ENCODE data around the gene BRPF1.

DNA sequence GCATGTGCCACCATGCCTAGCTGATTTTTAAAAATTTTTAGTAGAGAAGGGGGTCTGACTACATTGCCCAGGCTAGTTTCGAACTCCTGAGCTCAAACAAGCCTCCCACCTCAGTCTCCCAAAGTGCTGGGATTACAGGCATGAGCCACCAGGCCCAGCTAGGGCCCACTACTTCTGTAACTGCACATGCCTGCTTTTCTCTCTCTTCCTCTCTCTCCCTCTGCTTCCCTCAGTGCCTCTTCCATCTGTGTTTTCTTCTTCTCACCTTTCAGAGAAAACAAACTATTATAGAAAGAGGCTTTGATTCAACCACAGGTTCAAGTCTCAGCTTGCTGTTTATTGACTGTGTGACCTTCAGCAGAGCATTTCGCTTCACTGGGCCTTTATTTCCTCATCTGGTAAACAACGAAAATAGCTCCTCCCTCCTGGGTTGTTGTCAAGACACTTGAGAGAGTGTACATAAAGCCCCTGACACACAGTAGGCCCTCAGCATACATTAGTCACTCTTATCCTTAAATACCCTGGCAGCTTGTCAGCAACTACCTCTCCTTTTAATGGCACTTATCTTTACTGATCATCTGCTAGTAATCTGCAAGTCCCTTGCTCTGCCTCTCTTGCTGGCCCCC lies 50.6 kb downstream of the BRPF1 start:
- TF ChIP-seq, protein P1, sequence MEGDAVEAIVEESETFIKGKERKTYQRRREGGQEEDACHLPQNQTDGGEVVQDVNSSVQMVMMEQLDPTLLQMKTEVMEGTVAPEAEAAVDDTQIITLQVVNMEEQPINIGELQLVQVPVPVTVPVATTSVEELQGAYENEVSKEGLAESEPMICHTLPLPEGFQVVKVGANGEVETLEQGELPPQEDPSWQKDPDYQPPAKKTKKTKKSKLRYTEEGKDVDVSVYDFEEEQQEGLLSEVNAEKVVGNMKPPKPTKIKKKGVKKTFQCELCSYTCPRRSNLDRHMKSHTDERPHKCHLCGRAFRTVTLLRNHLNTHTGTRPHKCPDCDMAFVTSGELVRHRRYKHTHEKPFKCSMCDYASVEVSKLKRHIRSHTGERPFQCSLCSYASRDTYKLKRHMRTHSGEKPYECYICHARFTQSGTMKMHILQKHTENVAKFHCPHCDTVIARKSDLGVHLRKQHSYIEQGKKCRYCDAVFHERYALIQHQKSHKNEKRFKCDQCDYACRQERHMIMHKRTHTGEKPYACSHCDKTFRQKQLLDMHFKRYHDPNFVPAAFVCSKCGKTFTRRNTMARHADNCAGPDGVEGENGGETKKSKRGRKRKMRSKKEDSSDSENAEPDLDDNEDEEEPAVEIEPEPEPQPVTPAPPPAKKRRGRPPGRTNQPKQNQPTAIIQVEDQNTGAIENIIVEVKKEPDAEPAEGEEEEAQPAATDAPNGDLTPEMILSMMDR (IDR thresholded peaks at IDR 0.05), result no peak
- TF ChIP-seq POLR2A (IDR thresholded peaks at IDR 0.05), result no peak
- TF ChIP-seq EP300 (IDR thresholded peaks at IDR 0.05; ENCODE audit: low read depth), result no peak
- no peak for TF ChIP-seq POLR2AphosphoS5 (IDR thresholded peaks at IDR 0.05)

Measured in transverse colon (tissue), 4 donors.